AML-193 (cell line): ENCODE measurements around the gene SCN7A.

Experiments used
- DNase-seq, 2 experiments: peaks; one replicate each; lab custom pipeline; 2025; lab: John Stamatoyannopoulos, UW

Gene SCN7A

DNA sequence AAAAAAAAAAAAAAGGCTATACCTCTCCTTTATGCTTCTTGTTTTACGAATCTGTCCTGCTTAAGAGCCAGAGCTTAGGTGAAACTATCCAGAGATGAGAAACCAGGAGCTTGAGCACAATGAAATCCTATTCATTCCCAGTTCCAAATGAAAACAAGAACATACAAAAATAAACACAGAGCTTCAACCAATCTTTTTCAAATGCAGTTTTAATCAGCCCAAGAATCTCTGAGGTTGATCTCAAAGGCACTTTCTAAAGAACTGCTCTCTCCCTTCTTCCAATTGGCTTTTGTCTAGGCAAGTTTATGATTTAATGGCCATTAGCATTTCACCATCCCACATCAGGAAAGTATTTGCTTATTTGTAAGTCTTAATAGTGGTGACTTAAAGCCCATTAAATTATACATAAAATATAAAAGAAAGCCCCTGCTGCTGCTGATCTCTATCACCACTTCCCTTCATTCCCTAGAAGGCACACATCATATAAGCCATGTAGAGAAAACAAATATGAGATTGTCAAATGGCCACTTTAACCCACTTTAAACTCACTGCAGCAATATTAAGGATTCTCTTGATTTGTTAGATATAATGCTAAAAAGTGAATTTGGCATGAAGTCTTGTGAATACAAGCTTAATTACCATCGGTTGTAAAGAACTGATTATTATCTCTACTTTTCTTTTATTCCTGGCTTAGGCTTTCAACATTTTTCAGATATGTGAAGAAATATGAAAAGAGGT, 89.0 kb downstream of the SCN7A start:
- DNase-seq, result no peak

DNA sequence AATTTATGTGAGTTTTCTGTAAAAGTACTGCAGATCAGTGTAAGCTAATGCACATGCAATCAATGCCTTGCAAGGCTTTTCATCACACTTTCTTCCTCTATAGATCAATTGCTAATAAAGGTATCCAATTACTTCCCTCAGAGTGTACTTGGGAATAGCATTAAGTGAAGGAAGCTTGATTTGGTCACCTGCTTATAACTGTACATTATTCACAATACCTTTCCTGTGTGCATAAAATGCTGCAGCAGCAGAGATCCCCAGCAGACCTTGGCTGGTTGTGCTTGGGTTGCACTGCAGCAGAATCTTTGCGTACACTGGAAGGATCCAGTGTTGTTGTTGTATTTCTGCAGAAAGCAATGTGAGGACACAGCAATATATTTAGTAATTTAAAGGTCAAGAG, 99.8 kb downstream of the SCN7A start:
- DNase-seq, result no peak

DNA sequence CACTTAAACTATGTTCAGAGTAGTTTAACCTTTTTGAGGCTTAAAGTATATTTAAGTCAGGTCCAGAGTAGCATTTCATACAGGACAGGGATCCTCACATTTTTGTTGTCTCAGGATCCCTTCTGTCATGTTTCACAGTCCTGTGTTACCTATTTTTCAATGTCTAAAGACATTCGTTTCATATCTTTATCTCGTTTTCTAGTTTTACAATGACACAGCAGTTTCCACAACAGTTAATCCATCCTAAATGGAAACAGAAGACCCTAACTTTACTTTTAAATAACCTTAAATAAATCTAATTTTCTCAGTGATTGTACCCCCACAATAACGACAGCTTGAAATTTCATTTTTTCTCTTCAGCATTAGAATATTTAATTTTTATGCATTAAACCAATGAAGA, 101.0 kb downstream of the SCN7A start:
- DNase-seq, result no peak

DNA sequence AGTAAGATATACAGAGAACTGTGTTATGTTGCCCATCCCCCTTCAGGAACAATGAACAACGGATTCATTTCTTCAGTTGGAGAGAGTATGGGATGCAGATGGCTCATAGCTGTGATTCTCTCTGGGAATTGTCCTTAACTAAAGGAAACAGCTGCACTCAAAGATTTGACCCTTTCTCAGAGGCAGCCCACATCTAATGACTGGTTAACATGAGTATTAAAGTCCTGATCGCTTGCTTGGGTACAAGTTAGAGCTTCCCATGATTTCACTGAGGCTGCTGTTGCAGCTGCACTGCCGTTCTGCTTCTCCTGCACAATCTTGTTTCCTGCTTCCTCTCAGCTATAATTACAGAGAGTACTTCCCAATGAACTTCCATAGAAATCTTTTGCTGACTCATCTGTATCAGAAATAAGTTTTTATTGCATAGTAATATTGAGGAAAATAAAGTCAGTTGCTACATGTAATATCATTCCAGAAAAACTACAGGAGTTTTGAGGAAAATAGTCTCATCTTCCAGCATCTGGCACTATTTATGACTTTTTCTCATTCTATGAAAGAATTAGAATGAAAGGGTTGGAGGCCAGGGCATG, 105.5 kb downstream of the SCN7A start:
- DNase-seq, result no peak

DNA sequence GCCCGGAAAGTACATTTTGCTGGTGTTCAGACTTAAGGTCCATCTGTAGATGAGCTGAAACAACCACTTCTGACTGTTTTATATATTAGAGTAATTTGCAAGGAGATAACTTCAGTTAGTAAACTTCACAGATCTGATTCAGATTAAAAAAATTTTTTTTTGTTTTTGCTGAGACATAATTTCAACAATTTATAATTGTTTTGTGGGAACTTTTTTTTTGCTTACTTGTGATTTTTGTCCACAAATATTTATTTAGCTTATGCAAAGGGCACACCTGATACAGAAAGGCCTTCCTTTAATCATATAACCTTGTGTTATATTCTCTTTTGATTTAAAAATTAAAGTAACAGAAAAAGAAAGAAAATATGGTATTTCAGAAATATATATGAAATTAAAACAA, 108.7 kb downstream of the SCN7A start:
- no peak for DNase-seq

DNA sequence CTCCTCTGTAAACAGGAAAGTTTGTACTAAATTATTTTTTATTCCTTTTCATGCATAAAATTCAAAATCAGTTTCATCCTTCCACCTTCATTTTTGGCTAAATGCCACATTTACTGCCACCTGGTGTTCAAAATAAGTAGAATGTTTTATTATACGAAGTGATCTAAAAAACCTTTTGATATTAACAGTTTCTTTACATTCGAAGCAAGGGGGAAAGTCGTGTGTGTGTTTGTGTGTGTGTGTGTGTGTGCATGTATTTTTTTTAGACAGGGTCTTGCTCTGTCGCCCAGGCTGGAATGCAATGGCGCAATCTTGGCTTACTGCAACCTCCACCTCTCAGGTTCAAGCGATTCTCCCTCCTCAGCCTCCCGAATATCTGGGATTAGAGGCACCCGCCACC, 109.3 kb downstream of the SCN7A start:
- peak; percentile 25 to 26 for DNase-seq

DNA sequence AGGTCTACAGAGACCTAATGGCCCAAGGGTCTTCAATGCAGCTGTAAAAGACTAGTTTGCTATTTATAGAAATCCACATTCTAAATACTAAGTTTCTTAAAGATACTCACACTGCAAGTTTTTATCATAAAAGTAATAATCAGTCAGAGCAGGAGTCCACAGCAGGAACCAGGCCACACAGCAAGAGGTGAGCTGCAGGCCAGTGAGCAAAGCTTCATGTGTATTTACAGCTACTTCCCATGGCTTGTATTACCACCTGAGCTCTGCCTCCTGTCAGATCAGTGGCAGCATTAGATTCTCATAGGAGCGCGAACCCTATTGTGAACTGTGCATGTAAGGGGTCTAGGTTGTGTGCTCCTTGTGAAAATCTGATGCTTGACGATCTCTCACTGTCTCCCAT, 111.6 kb downstream of the SCN7A start:
- DNase-seq, result no peak

DNA sequence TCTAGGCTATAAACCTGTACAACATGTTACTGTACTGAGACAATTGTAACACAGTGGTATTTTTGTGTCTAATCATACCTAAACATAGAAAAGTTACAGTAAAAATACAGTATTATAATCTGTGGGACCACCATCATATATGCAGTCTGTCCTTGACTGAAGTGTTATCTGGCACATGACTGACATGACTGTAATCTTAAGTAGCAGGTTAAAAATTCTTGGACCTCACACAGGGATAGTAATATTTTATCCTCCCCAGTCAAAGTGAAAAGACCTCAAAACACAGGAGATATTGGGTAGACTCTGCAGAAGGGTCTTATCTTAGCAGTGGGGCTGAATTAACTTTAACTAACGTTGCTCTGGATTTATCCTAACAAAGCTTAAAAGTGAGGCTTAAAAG, 113.4 kb downstream of the SCN7A start:
- no peak for DNase-seq

DNA sequence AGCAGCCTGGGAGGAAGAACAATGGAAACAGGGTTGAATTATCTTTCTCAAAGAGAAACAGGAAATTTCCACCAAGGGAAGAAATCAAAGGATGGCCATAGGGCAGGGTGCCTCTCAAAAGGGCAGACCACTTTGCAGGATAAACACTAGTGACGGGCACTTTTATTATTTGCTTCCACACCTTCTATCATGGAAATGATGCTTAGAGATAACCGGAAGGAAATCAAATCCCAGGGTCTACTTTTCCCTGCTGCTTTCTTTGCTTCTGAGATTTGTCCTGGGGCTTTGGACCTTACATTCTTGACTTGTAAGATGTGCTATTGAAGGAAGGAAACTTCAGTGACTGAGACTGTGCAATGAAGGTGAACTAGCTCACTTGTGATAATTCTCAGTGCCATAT, 117.2 kb downstream of the SCN7A start:
- DNase-seq, result no peak

DNA sequence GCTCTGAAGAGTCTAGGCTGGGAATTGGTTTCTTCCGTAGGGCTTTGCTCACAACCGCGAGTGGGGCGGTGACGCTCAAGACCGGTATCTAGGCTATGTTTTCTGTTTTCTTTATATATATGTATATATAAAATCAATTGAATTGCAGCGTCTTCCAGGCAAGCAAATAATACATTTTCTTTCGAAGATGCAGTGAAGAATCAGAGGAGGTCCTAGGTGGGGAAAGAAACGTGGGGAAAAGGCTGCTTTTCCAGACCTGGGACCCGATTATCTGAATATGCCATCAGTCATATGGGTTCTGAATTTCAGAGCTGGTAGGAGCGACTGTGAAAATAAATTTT, 117.6 kb downstream of the SCN7A start:
- no peak for DNase-seq

DNA sequence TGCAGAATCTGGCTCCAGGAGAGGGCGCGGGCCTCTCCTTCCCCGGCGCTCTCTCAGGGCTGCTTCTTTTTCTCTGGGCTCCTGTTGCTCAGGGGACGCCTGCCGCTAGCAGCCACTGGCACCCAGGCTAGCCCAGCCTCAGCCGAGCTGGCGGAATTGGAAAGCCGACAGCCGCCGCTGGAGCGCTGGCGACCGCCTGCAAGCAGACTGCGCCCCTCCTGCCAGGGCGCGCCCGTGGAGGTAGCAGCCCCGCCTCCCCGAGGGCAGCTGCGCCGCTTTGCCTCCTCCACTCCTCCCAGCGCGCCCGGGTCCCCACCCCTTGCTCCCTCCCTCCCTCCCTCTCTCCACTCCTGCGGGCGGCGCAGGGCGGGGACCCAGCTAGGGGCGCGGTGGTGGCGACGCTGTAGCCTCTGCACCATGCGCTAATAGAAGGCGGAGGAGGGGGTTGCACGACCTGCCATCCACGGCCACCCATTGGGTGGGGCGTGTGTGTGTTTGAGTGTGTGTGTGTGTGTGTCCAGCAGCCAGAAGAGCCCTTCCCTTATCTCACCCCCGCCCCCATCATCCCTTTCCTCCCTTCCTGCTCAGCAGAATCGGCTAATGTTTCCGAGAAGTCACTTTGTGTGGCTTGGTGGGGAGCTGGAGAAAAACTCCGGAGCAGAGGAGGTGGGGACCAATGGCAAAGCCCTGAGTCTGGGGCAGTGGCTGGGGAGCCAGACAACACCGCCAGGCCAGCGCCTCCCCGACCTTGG, 118.1 kb downstream of the SCN7A start, which contains the start of gene SCN9A:
Gene SCN9A (minus strand): TSS at position 209 of the 752 bp plus-strand sequence. CDS start 64,188 bp downstream, outside the sequence.
- peak; percentile 52 to 54 for DNase-seq

DNA sequence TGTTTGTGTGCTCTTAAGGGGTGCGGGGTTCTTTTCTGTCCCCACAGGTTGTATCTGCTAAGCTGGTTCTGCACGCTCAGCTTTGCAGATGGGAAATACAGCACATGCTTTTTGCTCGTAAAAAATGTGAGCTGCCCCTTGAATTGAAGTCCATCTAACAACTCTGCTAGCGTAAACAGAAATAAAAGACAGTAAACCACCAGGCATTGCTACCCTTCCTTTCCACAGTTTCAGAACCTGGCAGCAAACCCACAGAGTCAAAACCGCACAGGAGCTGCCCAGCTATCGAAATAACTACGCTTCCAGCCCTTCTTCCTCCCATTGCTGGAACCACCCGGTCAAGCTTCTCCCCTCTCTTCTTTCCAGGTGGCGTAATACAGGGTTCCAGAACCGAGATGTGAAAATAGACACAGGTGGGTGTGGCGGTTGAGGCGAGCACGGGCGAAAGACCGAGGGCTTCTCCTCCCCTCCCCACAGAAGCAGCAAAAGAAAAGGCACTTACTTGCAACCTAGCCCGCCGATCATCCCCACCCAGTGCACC, 118.8 kb downstream of the SCN7A start:
- no peak for DNase-seq

DNA sequence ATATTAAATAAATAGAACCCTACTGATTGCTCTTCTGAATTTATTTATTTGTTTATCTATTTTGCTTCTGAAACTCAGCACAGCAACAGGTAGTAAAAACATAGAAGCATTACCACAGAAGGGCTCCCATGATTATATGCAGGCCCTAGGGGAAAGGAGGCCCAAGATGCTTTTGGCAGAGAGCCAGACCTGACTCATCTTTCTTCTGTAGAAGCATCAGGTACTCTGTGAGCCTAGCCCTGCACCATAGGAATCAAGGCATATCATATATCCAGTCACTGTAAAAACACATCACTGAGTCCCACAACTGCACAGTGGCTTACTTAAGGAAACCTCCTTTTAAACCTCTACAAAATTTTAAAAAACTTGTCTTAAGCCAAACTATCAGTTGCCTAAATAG, 120.1 kb downstream of the SCN7A start:
- DNase-seq, result no peak

DNA sequence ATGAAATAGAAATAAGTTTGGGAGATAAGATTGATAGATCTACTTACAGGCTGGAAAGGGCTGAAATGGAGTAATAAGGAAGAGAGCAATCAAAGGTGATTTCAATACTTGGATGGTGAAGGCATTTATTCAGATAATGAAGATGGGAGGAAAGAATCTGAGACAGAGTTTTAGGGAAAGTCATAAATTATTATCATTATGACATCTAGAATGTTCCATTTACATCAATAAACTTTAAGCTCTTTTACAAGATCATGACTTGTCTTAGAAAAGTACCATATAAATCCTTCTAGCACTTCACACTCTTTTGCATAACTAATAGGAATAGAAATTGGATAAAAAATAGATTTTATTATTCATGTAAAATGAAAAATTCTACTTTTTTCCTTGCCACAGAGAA, 120.5 kb downstream of the SCN7A start:
- DNase-seq, result no peak

DNA sequence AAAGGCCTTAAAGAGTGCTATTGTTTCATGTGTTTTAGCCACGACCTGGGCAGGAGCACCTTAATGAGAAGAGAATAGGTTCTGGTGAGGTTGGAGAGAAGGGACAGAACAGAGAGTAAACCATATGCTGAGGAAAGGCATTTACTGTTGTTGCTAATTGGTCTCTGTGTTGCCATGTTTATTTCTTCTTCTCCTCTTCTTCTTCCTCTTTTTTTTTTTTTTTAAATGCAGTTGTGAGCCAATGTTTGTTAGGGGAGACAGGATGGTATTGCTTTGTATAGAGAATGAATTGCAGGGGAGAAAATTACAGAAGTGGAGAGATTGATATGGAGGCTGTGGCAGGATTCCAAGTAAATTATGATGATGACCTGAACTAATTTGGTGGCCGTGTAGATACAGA, 120.9 kb downstream of the SCN7A start:
- DNase-seq, result no peak

DNA sequence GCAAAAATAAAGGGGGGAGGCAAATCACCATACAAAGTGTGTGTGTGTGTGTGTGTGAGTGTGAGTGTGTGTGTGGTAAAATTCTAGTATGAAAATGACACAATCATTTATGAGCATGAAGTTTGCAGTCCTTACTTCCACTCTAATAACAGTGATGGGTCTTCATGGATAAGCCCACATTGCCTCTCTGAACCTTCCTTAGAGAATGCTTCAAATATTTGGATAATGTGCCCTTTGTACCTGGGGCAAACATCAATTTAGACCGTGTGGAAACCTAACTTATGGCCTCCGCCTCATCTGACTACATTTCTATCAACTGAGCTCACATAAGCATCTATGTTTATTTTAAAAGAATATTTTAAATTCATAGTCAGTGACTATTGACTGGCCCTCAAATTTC, 122.0 kb downstream of the SCN7A start:
- no peak for DNase-seq

DNA sequence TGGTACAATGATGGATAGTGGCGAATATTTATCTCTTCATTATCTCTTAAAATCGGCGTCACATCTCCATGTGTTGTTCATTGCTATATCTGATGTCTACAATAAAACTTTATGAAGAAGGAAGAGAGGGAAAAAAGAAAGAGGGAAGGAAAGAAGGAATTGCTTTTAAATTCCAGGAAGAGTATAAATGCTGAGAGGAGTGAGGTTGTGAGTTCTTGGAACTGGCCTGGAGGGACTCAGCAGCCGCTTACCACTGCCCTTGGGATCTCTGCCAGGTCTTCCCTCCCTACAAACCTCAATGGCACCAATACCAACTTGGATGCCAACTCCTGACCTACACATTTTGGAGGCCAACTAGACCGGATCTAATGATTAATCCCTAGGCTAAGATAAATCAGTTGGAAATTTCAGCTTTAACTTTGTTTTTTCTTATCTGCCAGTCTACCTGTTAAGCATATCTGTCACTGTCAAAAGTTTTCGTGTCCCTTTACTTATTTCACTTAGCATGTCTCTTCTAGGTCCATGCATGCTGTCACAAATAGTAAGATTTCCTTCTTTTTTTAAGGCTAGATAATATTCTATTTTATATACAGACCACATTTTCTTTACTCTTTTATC, 128.1 kb downstream of the SCN7A start:
- DNase-seq, result no peak

DNA sequence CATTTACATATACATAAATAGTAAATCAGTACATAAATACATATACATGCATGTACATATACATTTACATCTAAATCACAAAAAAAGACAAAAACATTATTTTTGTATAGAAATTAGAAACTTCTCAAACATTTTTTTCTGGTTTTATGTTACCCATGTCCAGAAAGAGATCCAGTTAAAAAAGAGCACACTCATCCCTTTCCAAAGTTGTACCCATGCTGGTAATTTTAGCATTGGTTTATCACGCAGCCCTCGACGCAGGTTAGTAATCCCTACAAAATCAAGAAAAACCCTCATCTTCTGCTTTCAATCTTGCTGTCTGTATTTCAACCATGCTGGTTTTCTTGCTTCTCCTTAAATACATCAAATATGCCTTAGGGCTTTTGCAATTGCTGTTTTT, 128.8 kb downstream of the SCN7A start:
- no peak for DNase-seq

DNA sequence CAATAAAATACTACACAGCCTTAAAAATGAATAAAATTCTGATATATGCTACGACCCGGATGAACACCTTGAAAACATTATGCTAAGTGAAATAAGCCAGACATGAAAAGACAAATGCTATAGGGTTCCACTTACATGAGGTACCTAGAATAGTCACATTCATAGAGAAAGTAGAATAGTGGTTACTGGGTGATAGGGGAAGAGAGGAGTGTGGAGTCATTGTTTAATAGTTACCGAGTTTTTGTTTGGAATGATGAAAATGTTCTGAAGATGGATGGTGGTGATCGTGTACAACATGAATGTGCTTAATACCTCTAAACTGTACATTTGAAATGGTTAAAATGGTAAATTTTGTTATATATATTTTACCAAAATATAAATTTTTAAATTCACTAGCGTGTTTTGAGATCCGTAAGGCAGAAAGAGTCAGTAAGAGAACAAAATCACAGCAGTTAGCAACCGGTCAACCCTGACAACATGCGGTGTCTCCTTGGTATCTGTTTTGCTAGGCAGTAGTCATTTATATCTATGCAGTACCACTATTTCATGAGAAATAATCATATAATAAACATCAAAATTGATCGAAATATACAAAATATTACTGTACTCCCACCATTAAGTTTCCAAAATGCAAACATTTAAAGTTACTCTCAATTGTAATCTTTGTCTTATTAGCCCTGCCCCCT, 129.4 kb downstream of the SCN7A start:
- no peak for DNase-seq

DNA sequence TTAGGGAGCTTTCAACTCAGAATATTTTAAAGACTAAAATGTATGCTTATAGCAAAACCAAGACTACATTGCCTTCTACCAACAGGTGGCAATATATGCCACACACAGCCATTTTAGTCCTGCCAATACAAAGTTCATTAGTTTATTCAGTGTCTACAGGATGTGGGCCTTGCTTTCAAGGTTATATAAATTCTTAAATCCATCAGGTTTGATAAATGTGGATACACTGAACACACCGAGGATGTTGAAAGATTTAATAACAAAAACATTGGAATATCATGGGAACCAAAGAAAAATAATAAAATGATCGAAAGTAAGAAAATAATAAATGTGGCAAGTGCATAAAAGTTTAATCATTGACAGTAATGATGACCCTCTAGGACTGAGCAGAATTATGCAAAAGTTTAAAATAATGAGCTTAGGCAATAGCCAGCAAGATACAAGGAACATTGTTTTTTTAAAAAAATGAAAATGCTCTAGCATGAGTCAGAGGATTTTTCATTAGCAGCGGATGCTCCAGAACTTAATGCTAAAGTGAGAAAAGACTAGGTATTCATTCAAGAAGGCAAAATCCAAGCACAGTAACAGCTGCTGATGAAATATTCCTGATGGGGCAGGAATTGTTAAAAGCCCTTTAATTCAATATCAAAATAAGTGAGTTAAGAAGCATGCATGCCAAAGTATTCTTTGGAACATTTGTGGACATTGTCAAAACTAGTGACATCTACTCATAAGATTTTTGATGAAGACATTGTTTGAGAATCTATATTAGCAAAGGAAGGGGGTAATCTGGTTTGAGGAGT, 132.5 kb downstream of the SCN7A start:
- peak; percentile 42 to 50 for DNase-seq

DNA sequence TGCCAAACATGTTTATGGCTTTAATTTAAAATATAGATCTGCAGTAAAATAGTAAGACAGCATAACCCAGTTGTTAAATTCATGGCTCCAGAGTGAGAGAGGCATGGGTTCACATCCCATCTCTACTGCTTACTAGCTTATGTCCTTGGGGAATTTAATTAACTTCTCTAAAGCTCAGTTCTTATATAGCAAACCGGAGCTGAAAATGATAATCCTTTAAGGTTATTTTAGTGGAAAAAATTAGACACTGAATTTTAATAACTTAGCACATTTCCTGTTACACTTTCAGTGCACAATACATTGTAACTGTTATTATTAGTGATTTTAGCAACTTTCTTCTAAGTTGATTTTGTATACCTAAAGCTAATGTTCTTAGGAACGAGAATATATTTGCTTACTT, 133.1 kb downstream of the SCN7A start:
- DNase-seq, result no peak
